Right renal cortex interstitium (tissue), 3 donors: ENCODE results near the gene WDR86. TPM values are rescaled to one million over a fixed set of nuclear protein-coding genes. Genes with fewer than 3 reads are reported as not detected.

Experiments
- DNase-seq, 3 donors: peaks; one replicate each; pipeline ENCODE4 v3.0.0-alpha.2; 2013; ENCODE audit warnings: low read depth in 3 of 3, low spot score in 2 of 3
- polyA plus RNA-seq, 3 donors: library from polyadenylated mRNA; unstranded; fragments of 120-200 nt; gene quantifications; one replicate each; pipeline ENCODE4 v1.2.1, GENCODE V29; 2013; ENCODE audit not compliant: insufficient read length in 3 of 3

The WDR86 gene
- polyA plus RNA-seq, 3 donors, result 20.4 to 23.6 (median 21.1) TPM

DNA sequence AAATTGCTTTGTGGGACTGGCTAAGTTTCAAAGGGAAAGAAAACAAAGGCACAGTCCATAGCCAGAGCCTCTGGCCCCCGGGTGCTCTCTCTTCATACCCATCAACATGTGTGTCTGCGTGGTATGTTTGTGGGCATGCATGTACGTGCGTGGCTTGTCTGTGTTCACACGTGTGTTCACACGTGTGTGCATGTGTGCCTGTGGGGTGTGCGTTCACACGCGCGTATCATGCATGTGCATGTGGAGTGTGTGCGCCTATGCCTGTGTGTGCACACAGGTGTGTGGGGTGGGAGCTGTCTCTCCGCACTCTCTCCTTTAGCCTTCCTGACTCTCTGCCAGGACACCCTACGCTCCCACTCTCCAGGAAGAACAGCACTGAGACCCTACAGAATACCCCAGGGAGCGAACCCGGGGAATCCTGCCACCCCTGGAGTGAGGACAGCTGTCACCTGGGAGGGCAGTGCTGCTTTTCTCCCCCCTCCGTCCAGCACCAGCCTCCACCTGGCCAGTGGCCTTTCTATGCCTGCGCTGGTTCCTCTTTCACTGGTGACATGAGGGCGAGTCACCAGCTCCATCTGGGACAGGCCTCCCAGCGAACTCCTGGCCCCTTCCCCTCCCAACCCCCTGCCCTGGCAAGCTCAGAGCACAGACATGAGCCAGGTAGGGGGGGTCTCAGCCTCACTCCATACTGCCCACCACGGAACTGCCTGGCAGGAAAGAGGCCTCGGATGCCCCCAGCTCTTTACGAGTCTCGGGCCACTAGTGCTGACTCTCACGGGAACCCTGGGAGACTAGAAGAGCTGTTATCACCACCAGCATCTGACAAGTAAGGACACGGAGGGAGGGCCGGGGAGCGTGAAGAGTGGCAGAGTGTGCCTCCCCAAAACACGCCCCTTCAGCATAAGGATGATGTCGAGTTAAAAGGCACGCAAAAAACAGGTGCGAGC lies 16.5 kb downstream of the WDR86 start:
- no peak for DNase-seq

DNA sequence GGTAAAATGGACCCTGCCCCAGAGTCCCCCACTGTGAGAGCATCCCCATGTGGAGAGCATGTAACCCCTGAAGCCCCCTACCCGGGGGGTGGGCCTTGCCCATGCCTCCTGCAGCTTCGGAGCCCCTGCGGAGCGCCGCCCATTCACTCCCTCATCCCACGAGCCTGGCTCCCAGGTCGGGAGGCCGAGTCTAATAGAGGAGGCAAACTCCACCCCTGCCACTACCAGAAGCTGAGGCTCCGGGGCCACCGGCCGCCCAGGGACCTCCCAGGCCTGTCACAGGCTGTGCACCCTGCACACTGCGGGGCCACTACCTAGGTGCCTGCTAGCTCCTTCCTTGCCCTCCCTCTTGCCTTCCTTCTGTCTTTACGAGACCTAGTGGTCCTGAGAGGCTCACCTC lies 17.4 kb downstream of the WDR86 start:
- DNase-seq, result no peak

DNA sequence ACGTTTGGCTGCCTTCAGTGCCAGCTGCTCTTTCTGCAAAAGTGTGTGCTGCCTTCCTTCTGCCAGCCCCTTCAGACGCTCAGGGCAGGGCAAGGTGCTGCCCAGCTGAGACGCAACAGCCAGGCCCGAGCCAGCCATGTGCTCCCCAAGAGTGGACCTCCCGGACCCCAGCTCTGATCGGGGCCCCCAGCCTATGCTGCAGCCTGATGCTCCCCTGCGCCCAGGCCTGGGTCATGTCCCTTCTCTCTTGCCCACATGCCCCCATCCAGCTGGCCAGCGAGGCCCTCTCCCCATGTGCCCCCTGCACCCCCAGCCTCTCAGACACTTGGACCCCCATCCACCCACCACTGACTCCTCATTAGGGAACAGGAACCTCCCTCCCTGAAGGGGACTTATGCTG lies 17.8 kb downstream of the WDR86 start:
- DNase-seq, result no peak

DNA sequence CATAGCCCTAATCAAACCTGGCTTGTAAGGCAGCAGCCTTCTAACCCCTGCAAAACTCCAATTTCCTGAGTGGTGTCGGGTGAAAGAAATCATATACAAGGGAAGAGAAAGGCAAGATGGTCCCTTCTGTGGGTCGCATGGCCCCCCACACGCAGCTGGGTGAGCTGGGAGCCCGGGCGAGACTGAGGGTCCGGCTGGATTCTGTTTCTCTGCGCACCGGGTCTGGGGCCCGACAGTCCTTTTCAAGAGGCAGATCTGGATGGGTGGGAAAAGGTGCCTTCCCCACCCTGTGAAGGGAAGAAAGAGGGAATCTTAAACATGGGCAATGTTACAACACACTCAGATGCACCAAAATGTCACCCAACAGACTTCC lies 18.5 kb downstream of the WDR86 start:
- DNase-seq, result no peak

DNA sequence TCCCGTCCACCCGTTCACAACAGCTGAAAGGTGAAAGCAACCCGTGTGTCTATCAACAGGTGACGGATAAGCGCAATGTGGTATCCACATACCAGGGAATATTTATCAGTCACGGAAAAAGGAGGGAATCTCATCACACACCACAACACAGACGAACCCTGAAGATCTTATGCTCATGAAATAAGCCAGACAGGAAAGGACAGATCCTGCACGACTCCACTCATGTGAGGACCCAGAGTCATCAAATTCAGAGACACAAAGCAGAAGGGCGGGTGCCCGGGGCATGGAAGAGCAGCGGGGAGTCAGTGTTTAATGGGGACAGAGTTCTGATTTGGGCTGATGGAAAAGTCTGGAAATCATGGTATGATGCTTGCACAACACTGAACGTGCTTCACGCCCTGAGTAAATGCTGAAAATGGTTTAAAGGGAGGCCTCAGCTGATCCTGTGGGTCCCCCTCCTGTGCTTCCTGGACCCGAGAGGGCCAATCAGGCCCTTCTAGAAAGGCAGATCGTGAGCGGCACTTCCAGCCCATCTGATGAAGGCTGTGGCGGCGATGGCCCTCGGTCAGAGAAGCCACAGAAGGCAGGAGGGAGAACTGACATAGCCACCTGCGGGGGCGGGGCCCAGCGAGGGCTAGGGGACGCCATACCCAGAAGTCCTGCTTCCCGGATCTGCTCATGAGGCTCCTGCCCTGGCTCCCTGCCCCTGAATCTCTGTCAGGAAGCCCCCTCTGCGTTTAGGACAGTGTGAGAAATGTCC lies 19.1 kb downstream of the WDR86 start:
- no peak for DNase-seq

DNA sequence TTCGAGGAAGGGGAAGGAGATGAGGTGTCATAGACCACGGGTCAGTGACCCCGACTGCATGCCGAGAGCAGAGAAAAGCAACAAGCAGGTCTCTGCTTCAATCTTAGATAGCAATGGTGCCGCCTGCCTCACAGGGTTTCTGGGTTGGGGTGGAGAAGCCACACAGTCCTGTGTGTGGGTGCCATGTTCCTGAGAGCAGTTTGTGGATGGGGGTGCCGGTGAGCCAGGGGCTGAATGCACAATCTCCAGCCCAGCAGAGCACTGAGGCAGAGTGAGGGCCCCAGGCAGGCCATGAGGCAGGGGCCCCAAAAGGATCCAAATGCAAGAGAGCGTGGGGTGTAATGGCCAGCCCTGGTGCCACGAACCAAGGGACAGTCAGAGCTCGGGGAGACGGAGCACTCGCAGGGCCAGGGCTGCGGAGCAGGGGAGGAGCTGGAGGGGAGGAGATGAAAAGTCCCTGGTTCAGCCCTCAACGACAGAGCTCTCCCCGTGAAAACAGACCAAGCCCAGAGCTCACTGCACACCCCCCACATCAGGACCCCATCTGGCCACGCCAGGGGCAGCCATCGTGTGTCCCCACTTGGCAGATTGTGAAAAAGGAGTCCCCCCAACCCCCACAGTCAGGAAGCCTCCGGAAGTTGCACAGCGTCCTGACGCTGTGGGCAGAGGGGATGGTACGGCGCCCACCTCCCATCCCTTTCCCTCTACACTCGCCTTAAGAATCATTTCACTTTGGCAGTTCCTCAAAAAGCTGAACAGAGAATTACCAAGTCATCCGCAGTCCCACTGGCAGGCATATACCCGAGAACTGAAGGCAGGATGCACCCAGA lies 19.9 kb downstream of the WDR86 start:
- no peak for DNase-seq

DNA sequence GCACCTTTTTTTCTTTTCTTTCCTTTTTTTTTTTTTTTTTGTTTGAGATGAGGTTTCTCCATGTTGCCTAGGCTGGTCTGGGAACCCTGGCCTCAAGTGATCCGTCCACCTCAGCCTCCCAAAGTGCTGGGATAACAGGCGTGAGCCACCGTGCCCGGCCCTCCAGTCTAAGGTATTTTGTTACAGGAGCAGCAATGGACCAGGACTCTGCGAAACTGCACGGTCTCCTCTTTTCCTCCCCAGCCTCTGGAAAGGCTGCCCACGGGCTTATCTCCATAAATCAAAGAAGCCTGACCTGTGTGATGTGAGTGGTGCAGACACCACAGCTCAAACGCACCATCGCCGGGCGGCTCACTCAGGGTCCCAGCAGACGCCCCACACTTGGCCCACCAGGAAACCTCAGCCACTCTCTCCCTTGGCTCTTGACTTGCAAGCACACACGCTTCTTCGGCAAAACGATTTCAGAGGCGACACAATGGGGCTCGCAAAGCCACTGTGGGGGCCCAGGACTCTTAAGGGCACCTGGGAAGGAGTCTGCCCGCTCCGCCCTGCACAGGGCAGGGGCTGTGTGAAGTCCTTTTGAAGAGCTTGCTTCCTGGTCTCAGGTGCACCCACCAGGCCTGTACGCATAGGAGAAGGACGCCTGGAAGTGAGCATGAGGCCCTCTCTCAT lies 20.6 kb downstream of the WDR86 start:
- no peak for DNase-seq

DNA sequence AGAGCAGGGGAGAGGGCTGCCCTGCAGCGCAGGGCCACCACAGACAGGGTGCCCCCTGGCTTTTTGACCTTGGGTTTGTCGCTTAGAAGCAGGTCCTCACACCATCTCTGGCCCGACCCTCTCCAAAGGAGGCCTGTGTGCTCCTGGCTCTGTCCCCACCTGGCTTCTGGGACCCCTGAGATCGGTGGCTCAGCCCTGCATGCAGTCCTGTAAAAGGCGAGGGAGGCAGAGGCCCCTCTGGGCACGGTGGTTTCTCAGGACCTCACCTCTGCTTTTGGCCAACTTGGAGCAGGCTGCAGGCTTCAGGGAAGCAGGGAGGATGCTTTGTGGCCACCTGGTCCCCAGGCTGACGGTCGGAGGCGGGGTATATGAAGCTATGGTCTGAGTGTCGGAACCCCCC lies 21.4 kb downstream of the WDR86 start:
- DNase-seq, result no peak

DNA sequence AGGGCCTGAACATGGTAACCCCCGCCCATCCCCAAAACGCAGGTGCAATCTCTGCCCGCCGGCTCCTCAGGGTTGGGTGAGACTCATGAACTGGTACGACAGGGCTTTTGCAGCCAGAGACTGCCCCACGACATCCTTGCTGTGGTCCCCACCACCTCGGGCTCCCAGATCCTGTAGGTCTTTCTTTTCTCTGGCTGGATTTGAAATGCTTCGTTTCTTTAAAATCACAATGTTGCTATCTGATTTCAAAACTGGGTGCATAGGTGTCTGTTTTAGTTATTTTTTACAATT lies 21.9 kb downstream of the WDR86 start:
- DNase-seq, result no peak

DNA sequence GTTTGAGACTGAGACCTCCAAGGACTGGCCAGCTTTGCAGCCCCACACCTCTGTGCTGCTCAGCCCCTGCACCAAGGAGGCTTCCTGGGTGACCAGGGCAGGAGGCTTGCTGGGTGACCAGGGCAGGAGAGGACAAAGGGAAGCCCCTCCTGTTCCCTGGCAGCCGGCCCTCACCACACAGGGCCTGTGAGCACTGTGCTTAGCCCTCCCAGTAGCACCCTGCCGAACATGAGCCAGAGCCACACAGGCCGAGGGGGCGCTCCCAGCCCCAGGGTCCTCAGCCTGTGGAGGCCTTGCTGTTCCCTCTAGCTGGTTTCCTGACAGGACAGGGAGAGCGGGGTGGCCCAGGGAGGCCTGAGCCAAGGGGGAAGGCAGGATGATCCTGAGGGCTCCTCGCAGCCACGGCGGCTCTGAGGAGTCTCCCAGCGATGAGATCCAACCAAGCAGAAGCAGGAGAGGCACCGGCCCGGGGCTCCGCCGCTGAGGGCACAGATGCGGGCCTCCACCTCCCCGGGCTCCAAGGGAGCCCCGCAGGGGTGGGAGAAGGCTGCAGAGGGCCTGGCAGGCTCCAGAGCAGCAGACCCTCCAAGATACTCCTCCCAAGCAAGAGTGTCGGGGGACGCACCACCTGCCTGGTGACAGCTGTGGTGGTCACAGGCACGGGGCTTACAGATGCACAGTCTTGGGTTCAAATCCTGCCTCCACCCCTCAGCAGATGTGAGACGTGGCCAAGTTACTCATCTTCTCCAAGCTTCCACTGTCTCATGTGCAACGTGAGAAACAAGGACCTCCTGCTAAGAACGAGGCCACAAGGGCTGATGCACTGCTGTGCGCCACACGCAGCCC lies 22.5 kb downstream of the WDR86 start:
- no peak for DNase-seq

DNA sequence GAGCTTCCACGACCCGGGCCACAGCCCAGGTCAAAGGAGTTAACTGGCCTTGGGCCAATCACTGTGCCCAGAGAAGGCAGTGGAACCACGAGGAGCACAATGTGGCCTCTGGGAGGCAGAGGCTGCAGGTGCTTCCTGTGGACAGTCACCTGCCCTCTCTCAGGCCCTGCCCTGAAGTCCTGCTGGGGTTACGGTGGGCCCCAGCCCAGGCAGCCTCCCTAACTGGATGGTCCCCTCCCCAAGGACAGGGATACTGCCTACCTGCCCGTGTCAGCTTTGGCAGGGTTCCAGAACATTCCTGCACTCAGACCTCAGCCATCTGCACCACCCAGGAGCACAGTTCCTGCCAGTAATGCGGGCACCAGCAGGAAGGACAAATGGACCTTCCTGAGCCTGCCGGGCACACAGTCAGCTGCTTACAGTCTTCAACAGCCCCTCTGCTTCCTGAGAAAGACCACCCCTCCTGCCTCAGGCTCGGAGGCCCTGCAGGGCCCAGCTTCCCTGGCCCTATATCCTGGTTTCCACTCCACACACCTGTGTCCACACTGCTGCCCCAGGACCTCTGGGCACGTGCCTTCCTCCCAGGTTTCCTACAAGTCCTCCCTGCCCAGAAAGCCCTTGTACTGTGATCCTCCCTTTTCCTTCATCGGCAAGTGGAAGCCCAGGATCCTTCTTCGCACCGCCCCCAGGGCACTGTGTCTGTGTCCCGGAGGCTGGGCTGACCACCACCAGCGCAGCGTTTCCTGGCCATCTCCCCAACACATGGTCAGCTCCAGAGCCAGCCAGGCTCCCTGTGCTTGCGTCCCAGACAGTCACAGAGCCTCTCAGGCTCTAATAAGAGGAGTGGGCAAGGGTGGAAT lies 23.3 kb downstream of the WDR86 start:
- DNase-seq, result no peak

DNA sequence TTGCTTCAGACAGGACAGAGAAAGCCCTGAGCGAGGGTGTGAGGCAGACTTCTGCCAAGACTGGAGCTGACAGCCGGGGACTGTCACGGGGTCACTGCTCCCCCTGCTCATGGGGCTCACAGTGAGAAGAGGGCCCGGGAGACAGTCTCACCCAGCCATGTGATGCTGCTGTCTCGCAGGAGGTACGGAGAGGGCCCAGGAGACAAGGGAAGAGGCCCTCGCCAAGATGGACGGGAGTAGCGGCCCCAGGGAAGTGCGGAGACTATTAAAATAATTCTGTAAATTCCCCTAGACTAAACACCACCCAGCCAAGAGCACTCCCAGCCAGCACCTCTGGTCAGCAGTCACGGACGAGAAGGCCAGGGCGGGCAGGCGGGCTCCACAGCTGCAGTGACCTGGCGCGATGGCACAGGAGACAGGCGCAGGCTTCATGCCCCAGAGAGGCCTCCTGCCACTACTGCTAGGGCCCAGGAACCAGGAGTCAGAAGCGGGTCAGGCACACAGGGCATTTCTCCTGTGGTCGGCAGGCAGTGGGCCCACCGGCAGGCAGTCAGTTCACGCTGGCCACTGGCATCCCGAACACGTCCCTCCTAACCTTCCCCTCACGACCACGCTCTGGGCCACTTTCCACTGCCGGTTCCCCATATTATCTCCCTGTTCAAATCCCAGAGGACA lies 24.1 kb downstream of the WDR86 start:
- DNase-seq, result no peak

DNA sequence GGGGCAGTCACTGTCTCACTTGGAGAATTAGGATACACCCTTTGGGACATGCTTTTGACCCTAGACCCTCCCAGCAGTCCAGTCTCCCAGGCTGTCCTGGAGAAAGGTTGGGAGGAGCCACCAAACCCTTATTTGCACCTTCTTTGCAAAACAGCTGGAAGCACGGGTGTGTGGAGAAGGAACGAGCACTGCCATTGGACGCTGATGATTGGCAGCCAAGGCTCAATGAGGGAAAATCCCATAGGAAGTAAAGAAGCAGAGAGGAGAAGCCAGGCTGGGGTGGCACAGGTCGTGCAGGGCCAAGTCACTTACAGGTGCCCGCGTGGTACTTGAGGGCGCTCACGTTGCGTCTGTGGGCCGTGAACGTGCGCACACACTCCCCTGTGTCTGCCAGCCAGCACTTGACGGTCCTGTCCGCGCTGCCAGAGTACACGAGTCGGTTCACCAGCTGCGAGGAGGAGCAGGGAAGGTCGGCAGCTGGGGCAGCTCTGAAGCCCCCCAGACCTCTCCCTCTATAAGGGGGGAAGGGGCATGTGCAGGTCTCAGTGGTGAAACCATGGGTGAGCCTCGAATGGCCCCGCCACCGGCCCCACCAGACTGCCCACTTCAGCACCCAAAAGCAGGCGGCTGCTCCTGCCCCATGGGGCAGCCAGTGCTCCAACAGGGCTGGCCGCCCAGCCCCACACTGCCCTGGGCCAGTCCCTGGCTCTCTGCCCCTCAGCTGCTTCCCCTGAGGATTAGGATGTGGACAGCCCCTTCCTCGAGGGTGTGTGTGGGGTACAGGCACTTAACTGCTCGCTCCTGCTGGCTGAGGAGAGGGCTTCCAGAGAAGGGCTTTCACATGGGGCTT lies 24.8 kb downstream of the WDR86 start:
- no peak for DNase-seq

DNA sequence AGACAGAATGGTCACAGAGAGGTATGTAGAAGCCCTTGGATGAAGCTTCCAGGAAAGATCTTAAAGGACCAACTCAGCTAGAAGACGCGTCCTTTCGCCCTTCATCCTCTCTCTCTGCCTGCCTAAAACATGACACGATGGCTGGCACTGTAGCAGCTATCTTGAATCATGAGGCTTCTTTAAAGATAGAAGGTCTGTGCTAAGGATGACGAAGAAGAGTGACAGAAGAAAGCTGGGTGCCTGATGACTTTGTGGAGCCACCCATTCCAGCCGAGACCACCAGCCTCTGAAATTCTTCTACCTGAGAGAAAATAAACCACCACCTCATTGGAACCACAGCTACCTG lies 25.5 kb downstream of the WDR86 start:
- DNase-seq, result no peak

DNA sequence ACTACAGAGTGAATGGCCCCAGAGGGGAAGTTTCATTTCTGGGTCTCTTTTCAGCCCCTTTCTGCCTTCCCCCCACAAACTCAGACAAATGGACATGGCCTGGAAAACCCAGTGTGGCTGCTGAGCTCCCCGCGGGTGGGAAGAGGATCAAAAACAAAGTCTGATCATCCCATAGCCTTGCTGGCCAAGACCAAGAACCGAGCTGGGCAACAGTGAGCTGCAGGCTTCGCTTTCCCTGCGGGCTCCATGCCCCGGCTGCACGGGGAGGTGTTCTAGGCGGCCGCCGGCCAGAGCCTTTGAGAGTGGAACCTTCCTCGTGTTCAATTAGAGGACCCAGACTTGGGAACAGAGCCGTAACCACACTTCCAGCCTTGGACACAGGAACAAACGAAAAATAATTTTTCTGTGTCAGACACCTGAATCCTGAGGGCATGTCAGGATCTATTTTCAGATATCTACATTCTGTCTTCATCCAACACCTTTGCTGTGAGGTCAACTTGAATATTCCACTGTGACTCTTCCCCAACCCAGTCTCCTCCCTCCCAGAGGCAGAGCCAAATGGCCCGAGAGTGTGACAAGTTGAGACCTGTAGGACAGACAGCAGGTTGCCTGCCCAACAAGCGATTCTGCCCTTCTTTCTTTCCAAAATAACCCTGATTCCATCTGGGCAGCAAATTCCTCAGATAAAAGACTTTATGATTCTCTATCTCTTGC lies 26.0 kb downstream of the WDR86 start:
- DNase-seq, result no peak

DNA sequence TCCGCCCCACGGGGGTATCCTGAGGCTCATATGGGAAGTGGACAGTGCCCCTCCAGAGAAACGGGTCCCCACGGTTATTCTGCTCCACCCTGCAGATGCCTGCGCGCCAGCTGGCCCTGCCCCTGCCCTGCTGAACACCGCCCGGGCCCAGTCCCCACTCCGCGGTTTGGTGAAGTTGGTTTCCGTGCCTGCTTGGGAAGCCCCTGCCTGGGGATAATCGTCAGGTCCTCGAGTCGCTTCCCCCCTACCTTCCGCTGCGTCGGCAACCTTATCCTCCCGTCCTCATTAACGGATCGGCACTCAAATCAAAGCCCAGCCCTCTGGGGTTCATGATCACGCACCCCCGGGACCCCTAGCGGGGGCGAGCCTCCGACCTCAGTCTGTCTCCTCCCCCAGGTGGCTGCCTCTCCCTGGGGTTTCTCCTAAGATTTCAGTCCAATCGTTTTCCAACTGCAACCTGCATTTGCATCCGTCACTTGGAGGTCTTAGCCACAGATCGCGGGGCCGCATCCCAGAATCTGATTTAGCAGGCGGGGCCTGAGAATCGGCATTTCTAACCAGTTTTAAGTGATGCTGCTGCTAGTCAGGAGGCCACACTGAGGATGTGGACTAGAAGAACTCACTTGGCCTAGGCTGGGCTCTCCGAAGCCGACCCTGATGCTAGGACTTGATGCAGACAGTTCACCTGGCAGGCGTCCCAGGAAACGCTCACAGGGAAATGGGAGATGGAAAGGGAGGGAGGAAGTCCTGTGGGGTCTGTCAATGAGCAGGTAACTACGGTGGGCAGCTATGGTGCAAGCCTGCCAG lies 27.6 kb downstream of the WDR86 start:
- no peak for DNase-seq
